HepG2 (cell line): ENCODE results near the gene CDYL2. TPM values are rescaled to one million over a fixed set of nuclear protein-coding genes. Genes with fewer than 3 reads are reported as not detected.

Experiments
- ATAC-seq: fragments of 200-7000 bp; cut with Tn5 transposase; 3 replicates; pipeline ENCODE4 v1.9.1; 2020; ENCODE audit warnings: mild to moderate bottlenecking, moderate library complexity
- BruUV-seq: library from RNA; stranded (reverse); fragments of 400-500 nt; replicated peaks from 2 replicates; lab custom pipeline; 2021; lab: Mats Ljungman, UMichigan
- CTCF ChIA-PET: fragments of 300-600 bp; formaldehyde crosslinking; extraction: SDS; loops from one replicate; lab custom pipeline; 2021; ENCODE audit warnings: low total read pairs, inconsistent platforms, low intra/inter-chr PET ratio; lab: Yijun Ruan, JAX
- POLR2A ChIA-PET: fragments of 350-600 bp; sonication (Branson Sonifier 250); formaldehyde crosslinking; loops from one replicate; lab custom pipeline; 2020; ENCODE audit warnings: antibody characterized with exemption, inconsistent platforms; lab: Yijun Ruan, JAX
- DNase-seq: peaks from one replicate; pipeline ENCODE4 v3.0.0-alpha.2; 2015; ENCODE audit warnings: low spot score
- FAIRE-seq: peaks from 3 replicates; lab custom pipeline; 2011; peaks lifted over from hg19 to GRCh38; lab: Jason Lieb, UNC
- H2AFZ ChIP-seq: one replicate; pipeline ENCODE4 v1.6.1; 2011; ENCODE audit warnings: low read length, inconsistent platforms
- H3K27ac ChIP-seq: fragments of 300-600 bp; 3 replicates; pipeline ENCODE4 v1.8.0; 2011; ENCODE audit warnings: mixed run types, mild to moderate bottlenecking, mixed read lengths, low read length, inconsistent platforms; ENCODE audit not compliant: insufficient read depth; ENCODE audit errors: extremely low read length
- H3K27me3 ChIP-seq, 2 experiments: fragments of 200-600 bp in 1 of 2; 2 replicates in 1 of 2; 3 replicates in 1 of 2; pipeline versions ENCODE4 v1.6.0 to v1.8.0; 2011; ENCODE audit warnings: low read length in 2 of 2, mild to moderate bottlenecking in 2 of 2, moderate library complexity in 2 of 2, inconsistent platforms in 1 of 2; ENCODE audit not compliant: insufficient read depth in 2 of 2, control insufficient read depth in 1 of 2
- H3K36me3 ChIP-seq, 2 experiments: fragments of 200-600 bp in 1 of 2; replicated peaks in 1 of 2; 2 replicates in 1 of 2; 3 replicates in 1 of 2; pipeline versions ENCODE4 v1.5.1 to v1.8.0; 2011; ENCODE audit warnings: low read length in 2 of 2, inconsistent platforms in 1 of 2; ENCODE audit not compliant: insufficient read depth in 2 of 2, control insufficient read depth in 1 of 2
- H3K4me1 ChIP-seq: 2 replicates; pipeline ENCODE4 v1.5.1; 2012; ENCODE audit warnings: low read length, inconsistent platforms; ENCODE audit not compliant: insufficient read depth
- H3K4me2 ChIP-seq: 2 replicates; pipeline ENCODE4 v1.6.0; 2011; ENCODE audit warnings: low read depth, low read length, inconsistent platforms
- H3K4me3 ChIP-seq, 3 experiments: fragments of 200-600 bp in 1 of 3; sonication (generic), shearing (Covaris generic) in 1 of 3; replicated peaks in 1 of 3; 2 replicates each; pipeline ENCODE4 v1.5.1; 2011 to 2016; ENCODE audit warnings: low read length in 3 of 3, inconsistent platforms in 2 of 3, low read depth in 2 of 3, mild to moderate bottlenecking in 2 of 3, control low read depth in 1 of 3, mixed read lengths in 1 of 3; ENCODE audit not compliant: insufficient read depth in 1 of 3
- H3K79me2 ChIP-seq: one replicate; pipeline ENCODE4 v1.6.1; 2011; ENCODE audit warnings: low read length, inconsistent platforms; ENCODE audit not compliant: insufficient read depth
- H3K9ac ChIP-seq: 2 replicates; pipeline ENCODE4 v1.6.0; 2011; ENCODE audit warnings: mild to moderate bottlenecking, low read depth, low read length, inconsistent platforms; ENCODE audit not compliant: insufficient read depth
- H3K9me3 ChIP-seq: 2 replicates; pipeline ENCODE4 v1.5.1; 2012; ENCODE audit warnings: mild to moderate bottlenecking, low read length
- H4K20me1 ChIP-seq: 2 replicates; pipeline ENCODE4 v1.6.0; 2011; ENCODE audit warnings: inconsistent platforms, mild to moderate bottlenecking, low read length, moderate library complexity; ENCODE audit not compliant: insufficient read depth
- ELF1 ChIP-seq: sonication (generic); formaldehyde crosslinking; IDR thresholded peaks from 2 replicates; pipeline ENCODE4 v1.4.0; 2020; ENCODE audit warnings: missing genetic modification reagents
- FOXM1 ChIP-seq: sonication (generic); formaldehyde crosslinking; IDR thresholded peaks from 2 replicates; pipeline ENCODE4 v1.5.0; 2020; ENCODE audit warnings: missing genetic modification reagents
- KDM6A ChIP-seq: IDR thresholded peaks from 2 replicates; pipeline ENCODE4 v1.6.1; 2016; ENCODE audit warnings: low read depth
- PHF21A ChIP-seq: sonication (generic); formaldehyde crosslinking; IDR thresholded peaks from 2 replicates; pipeline ENCODE4 v1.5.0; 2020; ENCODE audit warnings: mild to moderate bottlenecking, missing genetic modification reagents
- POGK ChIP-seq: sonication (generic); formaldehyde crosslinking; conservative IDR thresholded peaks from 2 replicates; pipeline ENCODE4 v1.8.0; 2022; ENCODE audit warnings: mild to moderate bottlenecking, moderate library complexity, missing genetic modification reagents
- RFX5 ChIP-seq: IDR thresholded peaks from 2 replicates; pipeline ENCODE4 v1.6.1; 2011; ENCODE audit warnings: low read depth, low read length, improper control_type of control experiment
- RORA ChIP-seq: sonication (generic); formaldehyde crosslinking; IDR thresholded peaks from 2 replicates; pipeline ENCODE4 v1.5.0; 2020; ENCODE audit warnings: mild to moderate bottlenecking, missing genetic modification reagents, moderate library complexity
- ZHX1 ChIP-seq: sonication (generic); formaldehyde crosslinking; IDR thresholded peaks from 2 replicates; pipeline ENCODE4 v1.8.1; 2022; ENCODE audit warnings: low read depth, mild to moderate bottlenecking, missing genetic modification reagents
- ZNF263 ChIP-seq: sonication (generic); formaldehyde crosslinking; IDR thresholded peaks from 2 replicates; pipeline ENCODE4 v1.4.0; 2020; ENCODE audit warnings: missing genetic modification reagents
- ZNF414 ChIP-seq: sonication (generic); formaldehyde crosslinking; IDR thresholded peaks from 2 replicates; pipeline ENCODE4 v1.5.0; 2020; ENCODE audit warnings: missing genetic modification reagents
- ZSCAN25 ChIP-seq: sonication (generic); formaldehyde crosslinking; IDR thresholded peaks from 2 replicates; pipeline ENCODE4 v1.8.0; 2022; ENCODE audit warnings: mild to moderate bottlenecking, missing genetic modification reagents
- WGBS: methylation state at CpG from one replicate; pipeline ENCODE4 v1.1.6; 2017; ENCODE audit warnings: low lambda C conversion rate; 5-methylcytosine and 5-hydroxymethylcytosine counted together
- in situ Hi-C: cut with HindIII; loops from 2 replicates; pipeline ENCODE4 v1.10.0; 2017; ENCODE audit warnings: low pct_unique_long_range_greater_than_20kb; ENCODE audit not compliant: extremely low pct_ligation_motif_present
- intact Hi-C: fragments of 100-400 bp; cut with micrococcal nuclease; formaldehyde crosslinking; loops from one replicate; pipeline ENCODE4 v1.10.0; 2022; ENCODE audit not compliant: unreplicated experiment
- polyA plus RNA-seq, 8 experiments: library from polyadenylated mRNA; depleted of rRNA in 3 of 8; stranded (reverse) in 7 of 8; unstranded in 1 of 8; fragments of >200 nt; fragmentation: Illumina TruSeq in 4 of 8; extraction: Trizol in 4 of 8; gene quantifications; 2 replicates each; pipeline versions ENCODE4 v1.2.1 to v1.2.3, GENCODE V29; 2011 to 2016; ENCODE audit warnings: low read depth in 4 of 8, missing spikeins in 1 of 8, mixed read lengths in 1 of 8; ENCODE audit not compliant: insufficient read depth in 1 of 8
- total RNA-seq, 5 experiments: library from RNA; depleted of rRNA; stranded (reverse); fragments of >200 nt; fragmentation: Illumina TruSeq; extraction: Trizol; gene quantifications; 2 replicates each; pipeline ENCODE4 v1.2.3, GENCODE V29; 2016; ENCODE audit warnings: low read depth in 1 of 5

CDYL2 gene
- total and polyA plus RNA-seq, 2 of the 13 experiments (the other 11 are each of a cell fraction or from before 2014, with no cell fraction given): 0.07 to 0.35 TPM

GRCh38 chr16:80792031-80792430, 12.4 kb downstream of the CDYL2 start (continued):
- TF ChIP-seq ZHX1 (CRISPR knock-in tag): no peak
- no peak for TF ChIP-seq PHF21A (CRISPR knock-in tag)
- TF ChIP-seq FOXM1 (CRISPR knock-in tag): no peak
- no peak for TF ChIP-seq ZNF414 (CRISPR knock-in tag)
- TF ChIP-seq, all 625 proteins: peak for 0

- Histone ChIP-seq H3K9ac (no peak overlapping the region), H3K4me3 (no peak overlapping the region), H2AFZ (no peak overlapping the region), H3K4me1 (no peaks in the 10 kb centered on the region), H3K27ac (no peak overlapping the region), H3K27me3 (no peaks in the 10 kb centered on the region), H3K79me2 (no peaks in the 10 kb centered on the region), H3K4me2 (no peak overlapping the region), H4K20me1 (no peaks in the 10 kb centered on the region), H3K9me3 (no peaks in the 10 kb centered on the region), H3K36me3 (no peaks in the 10 kb centered on the region)
- POLR2A ChIA-PET: no interaction called here
- in situ Hi-C loops (no loop called here), intact Hi-C loops (no loop called here)
- ATAC-seq (no peak), DNase-seq (no peak)
- CTCF ChIA-PET: no interaction called here
- 4% methylated on average over 1 of the region's 1 CpG for WGBS
- BruUV-seq: no TSS peak
- TF ChIP-seq ZNF263 (CRISPR knock-in tag) (no peak), POGK (CRISPR knock-in tag) (no peak), RFX5 (no peak), KDM6A (CRISPR knock-in tag) (no peak), RORA (no peak), ZSCAN25 (CRISPR knock-in tag) (no peak), ELF1 (CRISPR knock-in tag) (no peak)
- TF ChIP-seq, all 625 proteins: peak for 0
- no peak for FAIRE-seq
Measured at GRCh38 chr16:80791411-80791810, 13.0 kb downstream of the CDYL2 start.
